Measurements from ENCODE around the gene RSPO3.
"Not testable (repeated sequence)": the region's sequence is repeated elsewhere in the genome, so short reads cannot be mapped to it uniquely, and the experiment has no call there.

RSPO3 gene, protein sequence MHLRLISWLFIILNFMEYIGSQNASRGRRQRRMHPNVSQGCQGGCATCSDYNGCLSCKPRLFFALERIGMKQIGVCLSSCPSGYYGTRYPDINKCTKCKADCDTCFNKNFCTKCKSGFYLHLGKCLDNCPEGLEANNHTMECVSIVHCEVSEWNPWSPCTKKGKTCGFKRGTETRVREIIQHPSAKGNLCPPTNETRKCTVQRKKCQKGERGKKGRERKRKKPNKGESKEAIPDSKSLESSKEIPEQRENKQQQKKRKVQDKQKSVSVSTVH

GRCh38 chr6:127118298-127119101, at the start of gene RSPO3:
Gene RSPO3, plus strand, starts transcription at chr6:127118671. Its CDS starts 522 bp downstream, at chr6:127119193.
- no peak for DNase-seq

DNA sequence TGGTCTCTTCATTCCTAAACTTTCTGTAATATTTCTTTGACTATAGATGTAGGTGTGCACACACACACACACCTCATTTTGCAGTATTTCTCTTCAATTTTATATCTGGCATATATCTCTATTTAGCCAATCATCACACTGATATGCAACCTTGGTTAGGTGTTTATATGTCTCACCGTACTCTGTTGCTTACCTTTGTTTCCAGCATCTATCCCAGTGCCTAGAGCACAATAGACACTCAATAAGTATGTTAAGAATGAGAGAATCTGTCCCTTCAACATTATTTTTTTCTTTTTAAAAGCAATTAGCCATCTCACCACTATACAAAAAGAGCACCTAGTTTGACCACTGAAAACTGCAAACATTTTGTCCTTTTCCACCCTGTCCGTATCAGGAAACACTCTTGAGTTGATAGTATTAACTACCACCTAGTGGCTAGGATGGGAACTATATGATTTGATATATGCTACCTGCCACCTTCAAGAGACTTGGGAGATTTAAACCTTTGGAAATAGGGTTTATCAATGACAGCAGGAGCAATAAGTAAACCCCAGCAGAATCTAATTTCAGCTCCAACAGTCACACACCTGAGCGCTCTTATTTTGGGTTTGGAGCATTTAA, 48.7 kb upstream of the RSPO3 start:
- no peak for DNase-seq

DNA sequence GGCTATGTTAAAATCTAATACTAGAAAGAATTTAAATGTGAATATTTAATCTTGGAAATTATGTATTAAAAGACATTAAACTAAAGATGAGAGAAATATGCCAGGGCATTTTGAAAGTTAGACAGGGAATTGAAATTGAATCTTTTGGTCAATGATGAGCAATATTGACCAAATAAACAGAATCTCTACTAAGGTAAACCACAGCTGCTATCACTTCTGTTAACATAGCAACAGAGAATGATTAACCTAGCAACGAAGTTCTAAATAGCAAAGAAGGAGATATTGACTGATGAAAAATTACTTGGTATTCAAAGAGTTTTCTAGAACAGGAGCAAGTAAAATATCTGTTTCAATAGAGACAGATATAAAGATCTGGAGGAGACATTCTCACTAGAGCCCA, 45.2 kb upstream of the RSPO3 start:
- DNase-seq = no peak

DNA sequence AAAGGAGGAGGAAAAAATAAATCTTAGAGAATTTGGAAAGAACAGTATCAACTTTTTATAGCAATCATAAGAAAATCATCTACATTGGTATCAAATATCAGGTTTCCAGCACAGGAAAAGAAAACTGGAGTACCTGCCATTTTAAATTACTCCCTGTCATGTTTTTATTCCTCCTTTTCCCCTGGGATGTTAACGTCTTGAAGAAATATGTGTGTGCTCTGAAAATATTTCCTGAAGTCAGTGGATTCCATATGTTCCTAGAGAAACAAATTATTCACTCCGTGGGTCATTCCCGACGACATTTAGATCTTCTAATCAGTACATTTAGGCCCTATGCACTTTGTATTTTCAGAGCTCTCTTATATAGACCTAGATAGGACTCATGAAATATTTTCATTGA, 42.0 kb upstream of the RSPO3 start:
- no peak for DNase-seq

DNA sequence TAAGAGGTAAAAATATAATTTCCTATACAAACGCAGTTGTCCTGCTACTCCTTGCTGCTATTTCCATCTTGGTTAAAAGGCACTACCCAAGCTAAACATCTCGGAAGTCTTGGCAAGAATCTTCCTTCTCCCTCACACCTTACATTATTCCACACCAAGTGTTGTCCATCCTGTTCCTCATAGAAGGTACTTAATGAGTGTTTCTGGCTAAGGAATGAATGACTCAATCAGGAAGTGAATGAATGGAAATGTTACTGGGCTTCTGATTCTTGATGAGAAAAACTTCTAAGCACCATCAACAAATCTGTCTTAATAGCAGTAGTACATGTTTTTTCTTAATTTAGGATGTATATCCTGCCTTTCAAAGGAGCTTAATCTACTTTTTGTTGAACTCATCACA, 40.6 kb upstream of the RSPO3 start:
- no peak for DNase-seq

GRCh38 chr6:127078669-127079068, 39.8 kb upstream of the RSPO3 start:
- no peak for DNase-seq

DNA sequence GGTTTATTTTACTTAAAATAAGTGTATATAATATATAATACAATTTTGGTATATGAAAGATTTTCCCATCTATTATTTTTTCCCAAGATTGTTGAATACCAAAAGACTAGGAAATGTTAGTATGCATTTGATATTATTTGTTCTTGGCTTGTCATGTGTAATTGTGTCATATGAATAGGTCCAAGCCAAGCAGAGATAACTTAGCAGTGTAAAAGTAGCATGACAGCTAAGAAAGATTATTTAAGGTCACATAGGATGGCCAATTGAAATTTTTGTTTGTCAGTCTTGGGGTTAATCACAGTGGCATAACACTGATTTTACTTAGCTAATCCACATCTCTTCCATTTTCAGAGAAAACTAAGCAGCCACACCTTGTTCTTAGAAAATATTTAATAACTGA, 38.8 kb upstream of the RSPO3 start:
- DNase-seq = no peak

GRCh38 chr6:127080081-127080480, 38.4 kb upstream of the RSPO3 start:
- DNase-seq = no peak

DNA sequence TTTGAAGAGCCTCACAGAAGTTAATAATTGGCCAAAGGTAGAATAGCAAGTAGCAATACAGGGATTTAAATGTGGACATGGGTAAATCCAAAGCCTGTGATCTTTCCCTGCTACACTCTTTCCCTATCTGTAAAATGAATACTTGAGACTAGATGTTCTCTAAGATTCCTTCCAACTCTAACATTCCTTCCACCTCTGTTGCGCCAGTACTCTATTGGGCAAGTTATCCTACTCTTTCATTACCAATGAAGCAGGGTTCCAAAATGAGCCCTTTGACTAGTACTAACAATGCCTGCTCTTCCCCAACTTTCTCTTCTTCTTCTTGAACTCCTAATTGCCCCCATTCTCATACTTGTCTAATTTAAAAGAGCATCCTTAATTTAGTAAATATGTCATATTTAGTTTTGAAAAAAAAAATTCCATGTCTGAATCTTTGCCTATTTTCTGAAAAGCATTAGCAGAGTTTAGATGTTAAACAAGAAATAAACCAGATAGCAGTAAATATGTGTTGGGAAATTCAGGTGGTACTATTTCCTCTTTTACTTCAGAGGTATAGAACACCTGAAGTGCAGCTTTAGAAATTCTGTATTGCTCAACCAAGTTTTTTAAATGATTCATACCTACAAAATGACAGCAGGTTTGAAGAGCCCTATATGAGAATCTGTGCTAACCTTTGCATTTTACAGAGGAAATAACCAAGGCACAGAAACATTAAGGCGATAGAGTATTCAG, 35.1 kb upstream of the RSPO3 start:
- DNase-seq = no peak

- no peak for DNase-seq
These were observed 34.5 kb upstream of the RSPO3 start for GRCh38 chr6:127083963-127084310.

DNA sequence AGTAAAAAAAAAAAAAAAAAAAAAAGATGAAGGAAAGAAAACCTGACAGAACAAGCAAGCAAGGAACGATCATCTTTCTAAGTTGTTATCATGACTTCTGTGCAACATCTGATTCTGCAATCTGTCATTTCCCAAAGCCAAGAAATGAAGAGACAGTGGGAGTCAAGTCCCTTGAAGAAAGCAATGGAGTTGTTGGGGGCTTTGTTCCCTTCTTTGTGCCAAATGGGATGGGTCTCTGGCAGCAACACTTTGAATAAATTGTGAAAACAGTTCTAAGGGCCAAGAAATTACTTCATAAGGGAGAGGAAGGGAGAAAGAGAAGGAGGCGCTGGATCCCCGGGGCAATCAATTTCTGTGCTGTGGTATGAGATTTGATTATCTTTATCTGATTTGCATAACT, 33.3 kb upstream of the RSPO3 start:
- no peak for DNase-seq

DNA sequence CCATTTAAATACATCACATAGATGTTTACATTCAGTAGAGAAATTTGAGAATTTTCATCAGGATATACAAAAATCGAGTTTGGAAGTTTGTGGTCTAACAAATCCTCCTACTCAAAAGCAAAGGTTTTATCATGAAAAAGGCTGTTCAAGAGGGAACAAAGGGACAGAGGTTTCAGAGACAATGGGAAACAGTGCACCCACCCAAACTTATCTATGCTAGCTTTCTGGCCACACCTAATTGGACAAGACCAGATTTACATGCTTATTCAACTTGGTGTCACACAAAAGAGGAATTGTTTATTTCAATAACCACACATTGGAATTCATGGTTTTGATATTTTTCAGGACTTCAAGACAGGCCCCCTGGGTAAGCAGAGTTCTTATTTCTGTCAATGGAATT, 28.4 kb upstream of the RSPO3 start:
- DNase-seq = no peak

- no peak for DNase-seq
These were observed 26.0 kb upstream of the RSPO3 start for GRCh38 chr6:127092466-127092865.

DNA sequence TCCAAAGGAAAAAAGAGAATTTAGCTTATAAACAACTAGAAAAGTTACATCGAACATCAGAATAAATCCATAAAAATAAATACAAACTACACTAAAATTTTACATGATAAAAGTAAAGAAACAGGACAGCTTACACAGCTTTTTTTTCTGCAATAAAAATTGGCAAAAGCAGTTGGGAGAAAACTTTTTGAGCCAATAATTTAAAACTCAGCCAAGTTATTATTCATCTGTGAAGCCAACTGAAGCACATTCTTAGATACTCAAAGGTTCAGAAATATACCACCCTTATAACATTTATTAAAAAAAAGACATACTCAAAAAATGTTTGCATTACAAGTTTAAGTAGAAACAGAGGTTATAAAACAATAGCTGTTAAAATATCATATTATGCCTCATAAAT, 23.7 kb upstream of the RSPO3 start:
- DNase-seq = no peak

DNA sequence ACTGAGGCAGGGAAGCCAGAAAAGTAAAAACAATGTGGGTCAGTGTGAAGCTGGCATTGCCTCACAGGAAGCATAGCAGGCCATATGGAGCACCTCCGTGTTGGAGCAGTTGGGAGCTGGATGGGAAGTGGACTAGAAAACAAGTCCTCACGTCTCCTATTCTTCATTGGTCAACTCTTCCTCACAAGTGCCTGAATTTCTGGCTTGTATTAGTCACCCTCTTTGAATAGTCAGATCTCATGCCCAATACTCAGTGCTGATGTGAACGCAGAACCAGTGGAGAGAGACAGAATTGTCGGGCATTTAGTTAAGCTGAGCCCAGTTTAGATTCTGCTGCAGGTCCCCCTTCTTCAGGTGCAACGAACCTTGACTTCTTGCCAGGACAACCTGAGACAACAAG, 22.3 kb upstream of the RSPO3 start:
- DNase-seq = no peak

DNA sequence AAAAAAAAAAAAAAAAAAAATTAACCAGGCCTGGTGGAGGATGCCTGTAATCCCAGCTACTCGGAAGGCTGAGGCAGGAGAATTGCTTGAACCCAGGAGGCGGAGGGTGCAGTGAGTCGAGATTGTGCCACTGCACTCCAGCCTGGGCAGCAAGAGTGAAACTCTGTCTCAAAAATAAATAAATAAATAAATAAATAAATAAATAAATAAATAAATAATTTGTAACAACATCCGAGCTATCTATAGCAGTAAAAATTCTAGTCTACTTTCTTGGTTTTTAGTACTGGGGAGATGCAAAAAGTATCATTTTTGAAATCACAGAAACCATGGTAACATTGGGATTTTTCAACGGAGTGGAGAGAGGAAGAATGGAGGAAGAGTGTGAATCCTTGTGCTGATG, 21.0 kb upstream of the RSPO3 start:
- DNase-seq = not testable (repeated sequence)

DNA sequence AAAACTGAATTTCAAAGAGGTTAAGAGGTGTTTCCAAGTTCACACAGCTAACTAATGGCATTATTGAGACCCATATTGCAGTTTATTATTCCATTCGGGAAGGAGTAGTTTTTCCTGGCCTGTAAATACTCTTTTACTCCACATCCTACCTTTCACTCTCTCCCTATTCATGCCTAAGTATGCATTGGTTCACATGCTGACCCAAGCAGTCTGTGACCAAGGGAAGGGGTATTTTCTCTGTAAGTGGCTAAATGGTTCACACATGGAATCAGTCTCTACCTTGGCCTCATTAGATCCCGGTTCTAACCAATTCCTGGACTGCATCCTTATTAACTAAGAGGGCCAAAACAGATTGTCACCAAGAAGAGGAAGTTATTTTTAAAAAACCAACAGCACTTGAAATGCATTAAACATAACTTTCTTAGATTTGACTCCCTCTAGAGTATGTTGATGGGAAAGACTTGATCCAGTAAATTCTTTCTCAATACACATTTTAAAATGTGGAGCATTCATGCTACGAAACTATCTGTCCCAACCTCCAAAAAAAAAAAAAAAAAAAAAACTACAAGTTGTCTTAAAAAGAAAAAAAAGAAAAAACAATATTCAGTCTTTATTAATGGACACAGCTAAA, 17.8 kb upstream of the RSPO3 start:
- DNase-seq = no peak

- DNase-seq = no peak
These were observed 16.2 kb upstream of the RSPO3 start for GRCh38 chr6:127102299-127102698.

- no peak for DNase-seq
These were observed 15.6 kb upstream of the RSPO3 start for GRCh38 chr6:127102859-127103258.

DNA sequence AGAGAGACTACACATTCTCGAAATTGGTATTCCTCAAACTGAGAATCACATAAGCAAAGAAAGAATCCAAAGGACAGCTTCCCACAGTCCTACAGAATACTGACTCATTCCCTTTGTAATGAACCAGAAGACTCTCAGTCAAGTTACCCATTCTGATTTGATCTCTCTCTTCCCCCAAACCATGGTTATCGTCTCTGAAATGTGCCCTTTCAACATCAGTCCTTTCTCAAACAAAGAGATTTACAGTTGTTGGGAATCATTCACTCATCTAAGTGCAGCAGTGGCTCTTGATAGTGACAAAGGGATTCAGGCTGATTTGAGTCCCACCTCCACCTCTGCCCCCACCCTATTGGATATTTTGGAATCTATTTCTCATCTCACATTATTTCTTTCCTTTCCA, 15.0 kb upstream of the RSPO3 start:
- no peak for DNase-seq

- no peak for DNase-seq
These were observed 10.6 kb upstream of the RSPO3 start for GRCh38 chr6:127107916-127108315.

DNA sequence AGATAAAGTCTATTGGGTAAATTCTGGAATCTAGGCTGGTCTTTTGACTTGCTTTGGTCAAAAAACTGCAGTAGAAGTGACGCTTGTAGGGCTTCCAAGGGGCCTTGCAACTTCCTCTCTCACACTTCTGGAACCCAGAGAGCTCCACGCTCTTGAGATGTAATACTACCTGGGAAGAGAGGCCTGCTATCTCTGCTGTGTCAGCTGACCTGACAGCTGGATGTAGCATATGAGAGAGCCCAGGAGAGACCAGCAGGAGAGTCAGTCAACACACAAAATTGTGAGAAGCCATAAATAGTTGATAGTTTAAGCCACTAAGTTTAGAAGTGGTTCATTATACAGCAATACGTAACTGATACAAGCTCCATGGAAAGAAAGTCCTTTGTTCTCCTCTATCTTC, 7.8 kb upstream of the RSPO3 start:
- no peak for DNase-seq

DNA sequence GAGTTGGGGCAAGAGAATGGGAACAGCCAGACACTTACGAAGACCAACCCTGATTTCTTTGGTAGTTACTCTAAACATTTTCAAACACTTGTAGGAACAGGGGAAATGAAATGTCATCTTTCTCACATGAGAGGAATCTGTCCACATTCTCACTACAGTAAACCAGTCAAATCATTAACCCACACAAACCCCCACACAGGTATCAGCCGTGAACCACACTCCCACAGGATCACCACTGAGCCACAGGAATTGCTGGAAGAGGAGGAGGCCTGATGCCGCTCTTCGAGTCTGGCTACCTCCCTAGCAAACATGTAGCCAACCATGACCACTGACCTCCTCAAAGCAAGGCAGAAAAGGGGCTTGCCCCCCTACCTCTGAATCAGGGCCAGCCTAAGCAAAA, 6.9 kb upstream of the RSPO3 start:
- no peak for DNase-seq
